ENCODE results near the gene PCDHGA5.
"Not testable (repeated sequence)": the region's sequence is repeated elsewhere in the genome, so short reads cannot be mapped to it uniquely, and the experiment has no call there.

The PCDHGA5 gene

DNA sequence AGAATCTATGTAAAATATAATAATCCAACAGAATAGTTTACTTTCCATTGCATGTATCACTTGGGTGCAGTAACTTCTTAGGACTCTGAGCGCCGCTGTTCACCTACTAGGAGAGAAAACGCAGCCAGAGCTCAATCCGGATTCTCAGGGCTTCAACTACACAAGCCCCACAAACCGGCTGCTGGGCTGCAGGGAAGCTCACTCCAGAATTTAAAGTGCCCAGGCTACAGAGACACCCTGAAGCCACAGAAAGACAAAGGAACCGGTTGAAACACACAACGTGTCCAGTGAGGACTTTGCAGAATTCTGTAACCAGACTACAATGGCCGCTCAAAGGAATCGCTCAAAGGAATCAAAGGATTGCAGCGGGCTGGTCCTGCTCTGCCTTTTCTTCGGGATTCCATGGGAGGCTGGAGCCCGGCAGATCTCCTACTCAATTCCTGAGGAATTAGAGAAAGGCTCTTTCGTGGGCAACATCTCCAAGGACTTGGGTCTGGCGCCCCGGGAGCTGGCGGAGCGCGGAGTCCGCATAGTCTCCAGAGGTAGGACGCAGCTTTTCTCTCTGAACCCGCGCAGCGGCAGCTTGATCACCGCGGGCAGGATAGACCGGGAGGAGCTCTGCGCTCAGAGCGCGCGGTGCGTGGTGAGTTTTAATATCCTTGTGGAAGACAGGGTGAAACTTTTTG lies 49.0 kb downstream of the PCDHGA5 start, which contains the start of gene PCDHGA10:
PCDHGA10 (plus strand) TSS at position 134 of the 686 bp plus-strand sequence; CDS start at position 323, 189 bp downstream.
- TF ChIP-seq, protein P1, sequence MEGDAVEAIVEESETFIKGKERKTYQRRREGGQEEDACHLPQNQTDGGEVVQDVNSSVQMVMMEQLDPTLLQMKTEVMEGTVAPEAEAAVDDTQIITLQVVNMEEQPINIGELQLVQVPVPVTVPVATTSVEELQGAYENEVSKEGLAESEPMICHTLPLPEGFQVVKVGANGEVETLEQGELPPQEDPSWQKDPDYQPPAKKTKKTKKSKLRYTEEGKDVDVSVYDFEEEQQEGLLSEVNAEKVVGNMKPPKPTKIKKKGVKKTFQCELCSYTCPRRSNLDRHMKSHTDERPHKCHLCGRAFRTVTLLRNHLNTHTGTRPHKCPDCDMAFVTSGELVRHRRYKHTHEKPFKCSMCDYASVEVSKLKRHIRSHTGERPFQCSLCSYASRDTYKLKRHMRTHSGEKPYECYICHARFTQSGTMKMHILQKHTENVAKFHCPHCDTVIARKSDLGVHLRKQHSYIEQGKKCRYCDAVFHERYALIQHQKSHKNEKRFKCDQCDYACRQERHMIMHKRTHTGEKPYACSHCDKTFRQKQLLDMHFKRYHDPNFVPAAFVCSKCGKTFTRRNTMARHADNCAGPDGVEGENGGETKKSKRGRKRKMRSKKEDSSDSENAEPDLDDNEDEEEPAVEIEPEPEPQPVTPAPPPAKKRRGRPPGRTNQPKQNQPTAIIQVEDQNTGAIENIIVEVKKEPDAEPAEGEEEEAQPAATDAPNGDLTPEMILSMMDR (IDR thresholded peaks at IDR 0.05; ENCODE audit: poor library complexity, severe bottlenecking): peak; percentile 54
- Histone ChIP-seq H3K27ac (ENCODE audit: poor library complexity, severe bottlenecking) (no peak within 1 kb of the TSS), H3K27me3 (ENCODE audit: insufficient read depth, poor library complexity, severe bottlenecking) (no peaks in the 10 kb centered on the region), H3K4me1 (ENCODE audit: insufficient read depth, poor library complexity, severe bottlenecking) (no peaks in the 10 kb centered on the region), H3K9me3 (ENCODE audit: severe bottlenecking) (peaks cover 28% of the 10 kb centered on the region), H3K4me3 (ENCODE audit: severe bottlenecking) (no peak within 1 kb of the TSS), H3K36me3 (ENCODE audit: low read depth) (0 out of 2 replicates have a peak, but pooled peaks cover 5% of the 10 kb centered on the region)
- no peak for DNase-seq (ENCODE audit: low spot score)
- ATAC-seq (ENCODE audit: low read depth): no peak; the same call in 2 of the 3 replicates

DNA sequence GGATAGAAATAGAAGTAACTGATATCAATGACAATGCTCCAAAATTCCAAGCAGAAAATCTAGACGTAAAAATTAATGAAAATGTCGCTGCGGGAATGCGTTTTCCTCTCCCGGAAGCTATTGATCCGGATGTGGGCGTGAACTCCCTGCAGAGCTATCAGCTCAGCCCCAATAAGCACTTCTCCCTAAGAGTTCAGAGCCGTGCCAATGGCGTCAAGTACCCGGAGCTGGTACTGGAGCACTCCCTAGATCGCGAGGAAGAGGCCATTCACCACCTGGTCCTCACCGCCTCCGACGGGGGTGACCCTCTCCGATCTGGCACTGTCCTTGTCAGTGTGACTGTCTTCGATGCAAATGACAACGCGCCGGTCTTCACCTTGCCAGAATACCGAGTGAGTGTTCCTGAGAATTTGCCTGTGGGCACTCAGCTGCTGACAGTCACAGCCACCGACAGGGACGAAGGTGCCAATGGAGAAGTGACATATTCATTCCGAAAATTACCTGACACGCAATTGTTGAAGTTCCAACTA lies 49.6 kb downstream of the PCDHGA5 start:
- no peak for ATAC-seq (ENCODE audit: low read depth)
- DNase-seq (ENCODE audit: low spot score): no peak

DNA sequence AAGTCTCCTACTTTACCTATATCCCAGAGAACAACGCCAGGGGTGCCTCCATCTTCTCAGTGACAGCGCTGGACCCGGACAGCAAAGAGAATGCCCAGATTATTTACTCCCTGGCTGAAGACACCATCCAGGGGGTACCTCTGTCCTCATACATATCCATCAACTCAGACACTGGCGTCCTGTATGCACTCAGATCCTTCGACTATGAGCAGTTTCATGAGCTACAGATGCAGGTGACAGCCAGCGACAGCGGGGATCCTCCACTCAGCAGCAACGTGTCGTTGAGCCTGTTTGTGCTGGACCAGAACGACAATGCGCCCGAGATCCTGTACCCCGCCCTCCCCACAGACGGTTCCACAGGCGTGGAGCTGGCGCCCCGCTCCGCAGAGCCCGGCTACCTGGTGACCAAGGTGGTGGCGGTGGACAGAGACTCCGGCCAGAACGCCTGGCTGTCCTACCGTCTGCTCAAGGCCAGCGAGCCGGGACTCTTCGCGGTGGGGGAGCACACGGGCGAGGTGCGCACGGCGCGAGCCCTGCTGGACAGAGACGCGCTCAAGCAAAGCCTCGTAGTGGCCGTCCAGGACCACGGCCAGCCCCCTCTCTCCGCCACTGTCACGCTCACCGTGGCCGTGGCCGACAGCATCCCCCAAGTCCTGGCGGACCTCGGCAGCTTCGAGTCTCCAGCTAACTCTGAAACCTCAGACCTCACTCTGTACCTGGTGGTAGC lies 50.7 kb downstream of the PCDHGA5 start:
- not testable (repeated sequence) for H3K4me3 ChIP-seq (ENCODE audit: severe bottlenecking); DNase-seq (ENCODE audit: low spot score); ATAC-seq (ENCODE audit: low read depth); H3K36me3 ChIP-seq (ENCODE audit: low read depth); H3K27me3 ChIP-seq (ENCODE audit: insufficient read depth, poor library complexity, severe bottlenecking); H3K4me1 ChIP-seq (ENCODE audit: insufficient read depth, poor library complexity, severe bottlenecking); H3K27ac ChIP-seq (ENCODE audit: poor library complexity, severe bottlenecking)
- peaks cover 30% of the 10 kb centered on the region for H3K9me3 ChIP-seq (ENCODE audit: severe bottlenecking)

More for the DNA sequence above, 49.6 kb downstream of the PCDHGA5 start:
- TF ChIP-seq, protein P1 (IDR thresholded peaks at IDR 0.05; ENCODE audit: poor library complexity, severe bottlenecking): no peak
- Histone ChIP-seq H3K36me3 (ENCODE audit: low read depth) (0 out of 2 replicates have a peak, but pooled peaks cover 5% of the 10 kb centered on the region), H3K9me3 (ENCODE audit: severe bottlenecking) (peaks cover 27% of the 10 kb centered on the region), H3K4me3 (ENCODE audit: severe bottlenecking) (no peak overlapping the region), H3K27ac (ENCODE audit: poor library complexity, severe bottlenecking) (no peak overlapping the region), H3K4me1 (ENCODE audit: insufficient read depth, poor library complexity, severe bottlenecking) (no peaks in the 10 kb centered on the region), H3K27me3 (ENCODE audit: insufficient read depth, poor library complexity, severe bottlenecking) (no peaks in the 10 kb centered on the region)

DNA sequence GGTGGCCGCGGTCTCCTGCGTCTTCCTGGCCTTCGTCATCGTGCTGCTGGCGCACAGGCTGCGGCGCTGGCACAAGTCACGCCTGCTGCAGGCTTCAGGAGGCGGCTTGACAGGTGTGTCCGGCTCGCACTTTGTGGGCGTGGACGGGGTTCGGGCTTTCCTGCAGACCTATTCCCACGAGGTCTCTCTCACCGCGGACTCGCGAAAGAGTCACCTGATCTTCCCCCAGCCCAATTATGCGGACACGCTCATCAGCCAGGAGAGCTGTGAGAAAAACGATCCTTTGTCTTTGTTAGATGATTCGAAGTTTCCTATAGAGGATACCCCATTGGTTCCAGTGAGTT lies 51.3 kb downstream of the PCDHGA5 start:
- not testable (repeated sequence) for H3K4me3 ChIP-seq (ENCODE audit: severe bottlenecking); DNase-seq (ENCODE audit: low spot score); H3K4me1 ChIP-seq (ENCODE audit: insufficient read depth, poor library complexity, severe bottlenecking); H3K36me3 ChIP-seq (ENCODE audit: low read depth); H3K27me3 ChIP-seq (ENCODE audit: insufficient read depth, poor library complexity, severe bottlenecking); ATAC-seq (ENCODE audit: low read depth); H3K27ac ChIP-seq (ENCODE audit: poor library complexity, severe bottlenecking)
- peaks cover 35% of the 10 kb centered on the region for H3K9me3 ChIP-seq (ENCODE audit: severe bottlenecking)

Measured in RWPE2 (cell line).